Frontal cortex (tissue), 4 donors: Measurements from ENCODE around the gene TMEM198. TPM values are rescaled to one million over a fixed set of nuclear protein-coding genes. Genes with fewer than 3 reads are reported as not detected.

ENCODE experiments used
- DNase-seq, 2 donors: peaks; one replicate each; pipeline ENCODE4 v3.0.0; 2012; ENCODE audit warnings: low spot score in 2 of 2
- FAIRE-seq: peaks from 2 replicates; lab custom pipeline; 2012; peaks lifted over from hg19 to GRCh38; lab: Jason Lieb, UNC
- total RNA-seq: library from RNA; depleted of rRNA; stranded (reverse); fragments of >200 nt; gene quantifications from one replicate; pipeline ENCODE4 v1.2.3, GENCODE V29; 2014
- donor health status: control.
- donor health status: control.
- donor health status: control.

TMEM198 gene
- total RNA-seq, 1 donor from 2014 or later, result 14.7 TPM

GRCh38 chr2:219539926-219540678 is 3.7 kb upstream of the TMEM198 start:
- FAIRE-seq, result no peak
- DNase-seq, result no peak

GRCh38 chr2:219540784-219541504 is 2.9 kb upstream of the TMEM198 start:
- FAIRE-seq (no peak), DNase-seq (no peak)

GRCh38 chr2:219541611-219542180 is 2.1 kb upstream of the TMEM198 start:
- DNase-seq, result peak; percentile 69 to 76
- FAIRE-seq, result no peak

- FAIRE-seq (no peak), DNase-seq (no peak)
These were observed 765 bp upstream of the TMEM198 start for GRCh38 chr2:219542931-219543595.

GRCh38 chr2:219544567-219544966 is 739 bp downstream of the TMEM198 start:
- DNase-seq (no peak), FAIRE-seq (no peak)

GRCh38 chr2:219545295-219545942 is 1.6 kb downstream of the TMEM198 start:
- FAIRE-seq, result no peak
- no peak for DNase-seq

- DNase-seq, result no peak
- no peak for FAIRE-seq
These were observed 2.1 kb downstream of the TMEM198 start for GRCh38 chr2:219545943-219546352.

- no peak for FAIRE-seq
- no peak for DNase-seq
These were observed 3.8 kb downstream of the TMEM198 start for GRCh38 chr2:219547621-219548020.

GRCh38 chr2:219548990-219549389 is 5.2 kb downstream of the TMEM198 start:
- FAIRE-seq (no peak), DNase-seq (no peak)

GRCh38 chr2:219549619-219550018 is 5.8 kb downstream of the TMEM198 start:
- no peak for FAIRE-seq

GRCh38 chr2:219551441-219552381 is 7.9 kb downstream of the TMEM198 start:
- FAIRE-seq, result no peak
- DNase-seq, result peak in 1 of 2 donors; percentile 58

More at GRCh38 chr2:219549619-219550018, 5.8 kb downstream of the TMEM198 start:
- DNase-seq, result no peak

GRCh38 chr2:219552382-219553167 is 8.7 kb downstream of the TMEM198 start:
- no peak for FAIRE-seq
- peak; percentile 91 to 95 for DNase-seq

GRCh38 chr2:219553168-219553417 is 9.3 kb downstream of the TMEM198 start:
- no peak for DNase-seq
- FAIRE-seq, result no peak

- FAIRE-seq (no peak), DNase-seq (no peak)
These were observed 9.7 kb downstream of the TMEM198 start for GRCh38 chr2:219553463-219553963.

GRCh38 chr2:219554350-219554749 is 10.5 kb downstream of the TMEM198 start:
- DNase-seq, result no peak
- no peak for FAIRE-seq

GRCh38 chr2:219555956-219556355 is 12.1 kb downstream of the TMEM198 start:
- no peak for FAIRE-seq

GRCh38 chr2:219556413-219556812 is 12.6 kb downstream of the TMEM198 start:
- no peak for FAIRE-seq
- no peak for DNase-seq

More at GRCh38 chr2:219555956-219556355, 12.1 kb downstream of the TMEM198 start:
- no peak for DNase-seq

- FAIRE-seq (no peak), DNase-seq (no peak)
These were observed 13.5 kb downstream of the TMEM198 start for GRCh38 chr2:219557320-219557719.
